ENCODE data around the gene ASCL5.

DNA sequence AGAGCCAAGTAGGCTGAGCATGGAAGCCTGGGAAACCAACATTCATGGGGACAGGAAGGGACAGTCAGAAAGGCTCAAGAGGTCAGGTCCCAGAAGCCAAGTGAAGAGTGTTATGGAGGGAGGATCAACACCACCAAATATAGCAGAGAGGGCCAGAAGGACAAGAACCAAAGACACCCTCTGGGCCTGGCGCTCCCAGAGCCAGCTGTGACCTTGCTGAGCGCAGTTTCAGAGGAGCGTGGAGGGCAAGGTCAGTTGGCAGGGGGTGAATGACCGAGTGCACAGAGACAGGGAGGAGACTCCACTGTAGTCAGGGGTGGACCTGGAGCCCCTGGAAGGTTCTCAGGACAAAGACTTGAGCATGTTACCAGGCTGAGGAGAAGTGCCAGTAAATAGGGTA is 4.4 kb upstream of the ASCL5 start:
- TF ChIP-seq TAF1 (IDR thresholded peaks at IDR 0.05; ENCODE audit: borderline replicate concordance, low read depth, low read length) (no peak), POLR2AphosphoS5 (IDR thresholded peaks at IDR 0.05; ENCODE audit: low read depth, low read length) (no peak), POLR2A (IDR thresholded peaks at IDR 0.05; ENCODE audit: low read depth, low read length) (no peak)
